H9 (cell line): Measurements from ENCODE around the gene SCYL3. TPM values are rescaled to one million over a fixed set of nuclear protein-coding genes. Genes with fewer than 3 reads are reported as not detected.

Experiments used
- DNase-seq: peaks from one replicate; pipeline ENCODE4 v3.0.0-alpha.2; 2017
- H2AFZ ChIP-seq: one replicate; pipeline ENCODE4 v1.6.1; 2013; ENCODE audit warnings: mild to moderate bottlenecking, low read length, control low read depth, moderate library complexity
- H2AK5ac ChIP-seq: 2 replicates; pipeline ENCODE4 v1.6.1; 2013; ENCODE audit warnings: low read length, control low read depth, mixed read lengths; ENCODE audit not compliant: insufficient read length
- H2BK120ac ChIP-seq: one replicate; pipeline ENCODE4 v1.6.1; 2013; ENCODE audit warnings: low read depth, mild to moderate bottlenecking, low read length, control low read depth, inconsistent platforms; ENCODE audit not compliant: poor library complexity, severe bottlenecking
- H2BK12ac ChIP-seq: 2 replicates; pipeline ENCODE4 v1.6.1; 2013; ENCODE audit warnings: low read length, control low read depth, mixed read lengths, low read depth; ENCODE audit not compliant: insufficient read length
- H2BK15ac ChIP-seq: 2 replicates; pipeline ENCODE4 v1.6.1; 2013; ENCODE audit warnings: low read depth, low read length, control low read depth
- H2BK20ac ChIP-seq: one replicate; pipeline ENCODE4 v1.6.1; 2013; ENCODE audit warnings: low read depth, mild to moderate bottlenecking, low read length, control low read depth, inconsistent platforms; ENCODE audit not compliant: poor library complexity, severe bottlenecking
- H2BK5ac ChIP-seq: 2 replicates; pipeline ENCODE4 v1.6.1; 2013; ENCODE audit warnings: low read length, control low read depth, mixed read lengths; ENCODE audit not compliant: insufficient read length
- H3K14ac ChIP-seq: 2 replicates; pipeline ENCODE4 v1.6.1; 2013; ENCODE audit warnings: low read length, control low read depth; ENCODE audit not compliant: insufficient read depth
- H3K18ac ChIP-seq: 2 replicates; pipeline ENCODE4 v1.6.1; 2013; ENCODE audit warnings: low read depth, mild to moderate bottlenecking, mixed read lengths, low read length, control low read depth; ENCODE audit not compliant: insufficient read length
- H3K23ac ChIP-seq: 2 replicates; pipeline ENCODE4 v1.6.1; 2013; ENCODE audit warnings: low read length, control low read depth, mixed read lengths, low read depth; ENCODE audit not compliant: insufficient read length
- H3K23me2 ChIP-seq: 2 replicates; pipeline ENCODE4 v1.6.1; 2013; ENCODE audit warnings: low read depth, mild to moderate bottlenecking, mixed read lengths, low read length, control low read depth; ENCODE audit not compliant: insufficient read length, poor library complexity, severe bottlenecking
- H3K27ac ChIP-seq: 2 replicates; pipeline ENCODE4 v1.5.1; 2013; ENCODE audit warnings: low read length, control low read depth, mixed read lengths, low read depth; ENCODE audit not compliant: insufficient read length
- H3K27me3 ChIP-seq: 2 replicates; pipeline ENCODE4 v1.6.1; 2013; ENCODE audit warnings: low read length, control low read depth, inconsistent platforms; ENCODE audit not compliant: insufficient read depth
- H3K4ac ChIP-seq: 2 replicates; pipeline ENCODE4 v1.6.1; 2013; ENCODE audit warnings: low read depth, mild to moderate bottlenecking, control low read depth, inconsistent platforms, low read length, moderate library complexity
- H3K4me1 ChIP-seq: 2 replicates; pipeline ENCODE4 v1.6.1; 2013; ENCODE audit warnings: low read length, control low read depth, inconsistent platforms; ENCODE audit not compliant: insufficient read depth
- H3K4me2 ChIP-seq: 2 replicates; pipeline ENCODE4 v1.6.1; 2013; ENCODE audit warnings: low read length, control low read depth, mixed read lengths; ENCODE audit not compliant: insufficient read length, insufficient read depth
- H3K56ac ChIP-seq: 2 replicates; pipeline ENCODE4 v1.6.1; 2013; ENCODE audit warnings: low read depth, mild to moderate bottlenecking, mixed read lengths, low read length, control low read depth; ENCODE audit not compliant: insufficient read length
- H3K79me1 ChIP-seq: 2 replicates; pipeline ENCODE4 v1.6.1; 2013; ENCODE audit warnings: low read depth, mild to moderate bottlenecking, moderate library complexity, low read length, control low read depth, inconsistent platforms; ENCODE audit not compliant: insufficient read depth, poor library complexity, severe bottlenecking
- H3K79me2 ChIP-seq: 2 replicates; pipeline ENCODE4 v1.6.1; 2013; ENCODE audit warnings: low read length, control low read depth, inconsistent platforms; ENCODE audit not compliant: insufficient read depth
- H3K9ac ChIP-seq: 2 replicates; pipeline ENCODE4 v1.6.1; 2013; ENCODE audit warnings: low read length, control low read depth, mixed read lengths; ENCODE audit not compliant: insufficient read length; ENCODE audit errors: extremely low read depth
- H3K9me3 ChIP-seq: one replicate; pipeline ENCODE4 v1.6.1; 2013; ENCODE audit warnings: low read depth, low read length, inconsistent platforms; ENCODE audit not compliant: control insufficient read depth
- H3T11ph ChIP-seq: one replicate; pipeline ENCODE4 v1.6.1; 2013; ENCODE audit warnings: mild to moderate bottlenecking, low read length, control low read depth, inconsistent platforms
- H4K20me1 ChIP-seq: one replicate; pipeline ENCODE4 v1.6.1; 2013; ENCODE audit not compliant: control insufficient read depth, insufficient read length, insufficient read depth
- H4K5ac ChIP-seq: 2 replicates; pipeline ENCODE4 v1.6.1; 2013; ENCODE audit warnings: low read depth, mild to moderate bottlenecking, mixed read lengths, low read length, control low read depth; ENCODE audit not compliant: insufficient read length
- H4K8ac ChIP-seq: replicated peaks from 2 replicates; pipeline ENCODE4 v1.6.1; 2013; ENCODE audit warnings: low read length, control low read depth, mixed read lengths, low read depth; ENCODE audit not compliant: insufficient read length
- H4K91ac ChIP-seq: 2 replicates; pipeline ENCODE4 v1.6.1; 2013; ENCODE audit warnings: low read depth, mild to moderate bottlenecking, moderate library complexity, mixed read lengths, low read length, control low read depth; ENCODE audit not compliant: insufficient read length
- H3K27ac Mint-ChIP-seq, 3 experiments: 2 replicates in 2 of 3; 3 replicates in 1 of 3; pipeline ENCODE4 v1.8.0; 2020 to 2021; ENCODE audit warnings: mixed read lengths in 3 of 3, mild to moderate bottlenecking in 1 of 3, moderate library complexity in 1 of 3
- H3K27me3 Mint-ChIP-seq: 2 replicates; pipeline ENCODE4 v1.8.0; 2021; ENCODE audit warnings: low read depth, mild to moderate bottlenecking, moderate library complexity, mixed read lengths
- H3K36me3 Mint-ChIP-seq, 3 experiments: 2 replicates in 2 of 3; 3 replicates in 1 of 3; pipeline ENCODE4 v1.8.0; 2020 to 2021; ENCODE audit warnings: low read depth in 3 of 3, mixed read lengths in 3 of 3; ENCODE audit not compliant: insufficient read depth in 1 of 3
- H3K4me1 Mint-ChIP-seq, 2 experiments: 2 replicates each; pipeline ENCODE4 v1.8.0; 2020; ENCODE audit warnings: mixed read lengths in 2 of 2
- H3K4me3 Mint-ChIP-seq, 2 experiments: 2 replicates in 1 of 2; 3 replicates in 1 of 2; pipeline ENCODE4 v1.8.0; 2020 to 2021; ENCODE audit warnings: mild to moderate bottlenecking in 2 of 2, mixed read lengths in 2 of 2, moderate library complexity in 1 of 2
- H3K9me3 Mint-ChIP-seq, 2 experiments: 2 replicates in 1 of 2; 3 replicates in 1 of 2; pipeline ENCODE4 v1.8.0; 2020; ENCODE audit warnings: mild to moderate bottlenecking in 2 of 2, mixed read lengths in 2 of 2, moderate library complexity in 1 of 2
- CTCF ChIP-seq: fragments of 200-600 bp; sonication (generic); conservative IDR thresholded peaks from 3 replicates; pipeline ENCODE4 v1.8.0; 2021; ENCODE audit warnings: antibody characterized with exemption, mild to moderate bottlenecking
- WGBS: extraction: QIAGEN DNeasy Blood & Tissue Kit; methylation state at CpG from one replicate; pipeline ENCODE4 v1.1.7; 2013; ENCODE audit warnings: missing lambda C conversion rate, low lambda C conversion rate, mixed read lengths; ENCODE audit not compliant: insufficient read length; ENCODE audit errors: extremely low coverage; 5-methylcytosine and 5-hydroxymethylcytosine counted together
- total RNA-seq: library from RNA; stranded (reverse); gene quantifications from 2 replicates; pipeline ENCODE4 v1.2.1, GENCODE V29; 2021

The SCYL3 gene
- total RNA-seq, 1 experiment from 2014 or later, result 3.9 TPM

- 0 out of 5 replicates have a peak, but pooled peaks cover 0 to 3% of the 10 kb centered on the region in 2 experiments for H3K9me3 Mint-ChIP-seq
- Histone ChIP-seq H3K4me2 (no peak overlapping the region), H3K27ac (no peak overlapping the region), H3K4ac (no peak overlapping the region), H2BK5ac (no peak overlapping the region), H2BK12ac (no peak overlapping the region), H3K79me1 (no peaks in the 10 kb centered on the region), H3K27me3 (no peaks in the 10 kb centered on the region), H2BK120ac (no peak overlapping the region), H2AFZ (no peak overlapping the region), H2BK15ac (no peak overlapping the region), H3T11ph (no peak overlapping the region), H3K56ac (no peak overlapping the region), H3K18ac (no peak overlapping the region), H3K79me2 (peaks cover 4% of the 10 kb centered on the region; the same call in 1 of the 2 replicates), H3K4me1 (no peaks in the 10 kb centered on the region), H4K20me1 (no peaks in the 10 kb centered on the region), H3K9ac (no peak overlapping the region), H2AK5ac (no peak overlapping the region), H3K23me2 (no peaks in the 10 kb centered on the region), H4K8ac (no peak overlapping the region), H3K9me3 (no peaks in the 10 kb centered on the region), H4K91ac (no peak overlapping the region), H3K23ac (no peak overlapping the region), H2BK20ac (no peak overlapping the region), H4K5ac (no peak overlapping the region), H3K14ac (no peak overlapping the region)
- H3K36me3 Mint-ChIP-seq, result peaks cover 6 to 23% (median 19%) of the 10 kb centered on the region in 3 experiments
- DNase-seq, result no peak
- H3K4me1 Mint-ChIP-seq, result peaks cover 0 to 4% of the 10 kb centered on the region in 2 experiments; a peak in 1 of 4 replicates
- WGBS, result no CpG with 5 or more reads among the region's 2 CpGs
- H3K27me3 Mint-ChIP-seq, result no peaks in the 10 kb centered on the region
- TF ChIP-seq CTCF, result no peak
- no peak overlapping the region for H3K4me3 Mint-ChIP-seq
- no peak overlapping the region for H3K27ac Mint-ChIP-seq
These were observed 8.5 kb downstream of the SCYL3 start for GRCh38 chr1:169885207-169885606.
